Measurements from ENCODE around the gene TMEM59L.

DNA sequence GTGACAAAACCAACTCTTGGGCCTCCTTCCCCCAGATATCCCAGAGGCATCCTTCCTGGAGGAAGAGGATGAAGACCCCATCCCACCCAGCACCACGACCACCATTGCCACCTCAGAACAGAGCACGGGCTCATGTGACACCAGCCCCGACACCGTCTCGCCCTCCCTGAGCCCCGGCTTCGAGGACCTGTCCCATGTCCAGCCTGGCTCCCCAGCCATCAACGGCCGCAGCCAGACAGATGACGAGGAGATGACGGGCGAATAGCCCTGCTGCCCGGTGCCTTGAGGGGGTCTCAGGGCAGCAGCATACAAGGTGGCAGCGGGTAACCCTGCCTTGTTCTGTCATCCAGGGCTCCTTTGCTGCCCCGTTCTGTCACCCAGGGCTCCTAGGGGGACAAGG lies 44.3 kb upstream of the TMEM59L start:
- TF ChIP-seq CTCF (IDR thresholded peaks at IDR 0.05) (no peak), POLR2A (IDR thresholded peaks at IDR 0.05) (no peak)

Data from heart left ventricle (tissue), 13 donors.